SH-SY5Y (cell line): Measurements from ENCODE around the gene FTCD.

ENCODE experiments used
- GATA2 ChIP-seq: IDR thresholded peaks from 2 replicates; pipeline ENCODE4 v1.6.1; 2011; ENCODE audit warnings: mild to moderate bottlenecking, low read depth, low read length
- GATA3 ChIP-seq: IDR thresholded peaks from 2 replicates; pipeline ENCODE4 v1.6.1; 2011; ENCODE audit warnings: low read depth, mild to moderate bottlenecking, low read length, moderate library complexity

The FTCD gene

DNA sequence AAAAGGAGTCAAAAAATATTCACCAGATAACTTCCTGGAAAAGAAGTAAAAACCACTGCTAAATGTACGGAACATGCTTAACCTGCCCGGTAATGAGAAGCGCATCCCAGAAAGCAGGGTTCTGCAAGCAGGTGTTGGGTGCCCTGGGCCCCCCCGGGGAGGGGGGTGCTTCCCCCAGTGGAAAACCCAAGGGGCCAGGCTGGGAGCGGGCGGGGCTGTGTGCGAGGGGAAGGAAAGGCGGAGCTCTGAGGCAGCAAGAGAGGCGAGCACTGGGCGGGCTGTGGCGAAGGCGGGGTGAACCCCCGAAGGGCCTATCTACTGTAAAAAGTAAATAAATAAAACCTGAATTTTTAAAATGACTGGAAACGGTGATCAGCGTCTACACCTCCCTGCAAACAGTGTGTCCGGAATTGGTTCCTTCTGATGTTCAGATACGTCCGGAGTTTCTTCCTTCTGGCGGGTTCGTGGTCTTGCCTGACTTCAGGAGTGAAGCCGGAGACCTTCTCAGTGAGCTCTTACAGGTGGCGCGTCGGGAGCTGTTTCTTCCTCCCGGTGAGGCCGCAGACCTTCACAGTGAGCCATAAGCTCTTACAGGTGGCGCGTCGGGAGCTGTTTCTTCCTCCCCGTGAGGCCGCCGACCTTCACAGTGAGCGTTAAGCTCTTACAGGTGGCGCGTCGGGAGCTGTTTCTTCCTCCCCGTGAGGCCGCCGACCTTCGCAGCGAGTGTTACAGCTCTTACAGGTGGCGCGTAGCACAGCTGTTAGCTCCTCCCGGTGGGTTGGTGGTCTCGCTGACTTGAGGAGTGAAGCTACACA, 13.4 kb downstream of the FTCD start:
- TF ChIP-seq GATA3, result no peak
- TF ChIP-seq GATA2, result no peak

DNA sequence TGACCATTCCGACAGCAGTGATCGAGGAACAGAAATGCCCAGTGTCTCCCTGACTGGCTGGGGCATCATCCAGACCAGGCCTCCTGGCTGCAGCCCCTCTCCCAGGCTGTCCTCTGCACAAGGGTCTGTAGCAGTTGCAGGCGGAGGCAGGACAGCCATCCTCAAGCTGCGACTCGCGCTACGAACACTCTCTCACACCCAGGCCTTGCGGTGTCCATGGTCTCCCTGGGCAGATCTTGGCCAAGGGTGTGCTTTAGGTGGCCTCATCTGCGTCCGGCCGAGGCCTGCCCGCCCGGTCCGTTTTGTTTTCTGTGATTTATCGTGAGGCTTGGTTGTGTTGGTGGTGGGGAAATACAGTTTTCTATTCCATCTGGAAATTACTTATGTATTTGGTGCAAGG, 15.7 kb downstream of the FTCD start:
- TF ChIP-seq GATA2 (no peak), GATA3 (no peak)

DNA sequence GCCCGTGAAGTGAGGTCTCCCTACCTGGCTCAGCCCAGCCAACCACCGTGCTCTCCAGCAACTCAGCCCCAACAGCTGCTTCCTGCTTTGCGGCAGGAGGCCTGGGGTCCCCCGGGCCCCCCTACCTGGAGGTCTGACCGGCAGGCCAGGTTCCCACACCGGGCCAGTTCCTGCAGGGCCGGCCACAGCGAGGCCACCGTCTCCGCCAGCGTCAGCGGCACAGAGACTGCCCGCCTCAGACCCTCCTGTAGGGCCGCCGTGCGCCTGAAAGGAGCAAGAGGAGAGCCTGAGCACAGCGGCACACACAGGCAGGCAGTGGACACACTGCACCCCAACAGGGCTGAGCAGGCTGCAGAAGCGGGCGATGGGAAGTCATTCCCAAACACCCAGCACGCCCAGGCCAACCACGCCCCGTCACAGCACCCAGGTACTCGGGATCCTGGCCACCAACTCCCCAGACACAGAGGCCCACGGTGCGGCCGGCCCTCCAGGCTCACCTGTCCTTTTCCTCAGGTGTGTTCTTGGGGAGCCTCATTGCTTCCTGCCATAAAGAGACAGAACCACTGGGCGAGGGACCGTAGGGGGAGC, 16.9 kb downstream of the FTCD start:
- TF ChIP-seq GATA2 (no peak), GATA3 (no peak)

DNA sequence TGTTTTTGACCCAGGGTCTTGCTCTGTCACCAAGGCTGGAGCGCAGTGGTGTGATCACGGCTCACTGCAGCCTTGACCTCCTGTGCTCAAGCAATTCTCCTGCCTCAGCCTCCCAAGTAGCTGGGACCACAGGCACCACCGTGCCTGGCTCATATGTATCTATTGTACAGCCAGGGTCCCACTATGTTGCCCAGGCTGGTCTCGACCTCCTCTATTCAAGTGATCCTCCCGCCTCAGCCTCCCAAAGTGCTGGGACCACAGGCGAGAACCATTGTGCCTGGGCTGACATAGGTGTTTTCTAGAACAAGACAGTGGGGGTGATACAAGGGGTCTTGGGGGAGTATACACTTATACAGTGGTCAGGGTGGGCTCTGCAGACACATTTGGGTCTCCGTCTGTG, 17.5 kb downstream of the FTCD start:
- TF ChIP-seq GATA3 (no peak), GATA2 (no peak)

DNA sequence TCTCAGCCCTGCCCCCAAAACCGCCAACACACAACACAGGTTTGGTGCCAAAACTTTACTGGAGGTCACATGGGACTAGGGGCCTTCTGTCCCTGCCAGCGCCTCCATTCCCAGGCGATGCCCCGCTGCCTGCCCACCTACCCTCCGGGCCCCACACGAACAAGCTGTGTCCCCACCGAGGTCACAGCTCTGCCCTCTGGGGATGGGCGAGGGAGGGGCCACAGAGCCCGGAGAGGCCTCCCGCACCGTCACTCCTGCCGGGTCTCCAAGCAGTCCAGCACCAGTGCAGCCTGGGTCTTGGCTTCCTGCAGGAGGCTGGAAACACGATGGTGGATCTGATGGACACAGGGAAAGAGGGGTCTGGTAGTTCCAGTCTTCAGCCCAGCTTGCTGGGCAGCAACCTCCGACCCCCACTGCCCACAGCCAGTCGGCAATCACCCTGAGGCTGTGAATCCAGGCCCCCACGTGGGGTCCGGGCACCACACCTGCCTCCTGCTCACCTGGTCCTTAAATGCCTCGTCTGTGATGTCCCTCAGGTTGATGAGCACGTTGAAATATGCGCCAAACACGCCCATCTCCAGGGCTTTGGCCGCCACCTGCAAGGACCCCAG, 18.5 kb downstream of the FTCD start:
- TF ChIP-seq GATA2 (no peak), GATA3 (no peak)

DNA sequence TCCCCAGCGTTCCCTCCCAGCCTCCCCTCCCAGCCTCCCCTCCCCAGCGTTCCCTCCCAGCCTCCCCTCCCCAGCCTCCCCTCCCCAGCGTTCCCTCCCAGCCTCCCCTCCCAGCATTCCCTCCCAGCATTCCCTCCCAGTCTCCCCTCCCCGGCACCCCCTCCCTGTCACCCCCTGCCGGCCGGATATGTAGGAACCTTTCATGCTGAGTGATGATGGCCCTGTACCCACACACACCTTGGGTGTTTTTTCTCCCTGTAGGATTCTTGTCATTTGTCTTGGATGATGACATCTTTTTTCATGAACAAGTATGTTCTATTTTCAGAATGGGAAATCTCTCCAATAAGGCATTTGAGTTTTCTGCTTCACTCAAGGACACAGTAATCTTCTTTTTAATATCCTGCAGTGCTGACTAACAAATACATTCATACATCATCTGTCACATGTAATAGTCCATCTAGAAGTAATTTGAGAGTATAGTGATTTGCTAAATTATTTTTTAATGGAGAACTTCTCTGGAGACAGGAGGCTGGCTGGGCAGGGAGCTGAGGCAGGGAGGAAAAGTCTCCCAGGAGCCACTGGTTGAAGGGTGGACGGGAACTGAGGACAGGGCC, 19.5 kb downstream of the FTCD start:
- TF ChIP-seq GATA3 (no peak), GATA2 (no peak)

DNA sequence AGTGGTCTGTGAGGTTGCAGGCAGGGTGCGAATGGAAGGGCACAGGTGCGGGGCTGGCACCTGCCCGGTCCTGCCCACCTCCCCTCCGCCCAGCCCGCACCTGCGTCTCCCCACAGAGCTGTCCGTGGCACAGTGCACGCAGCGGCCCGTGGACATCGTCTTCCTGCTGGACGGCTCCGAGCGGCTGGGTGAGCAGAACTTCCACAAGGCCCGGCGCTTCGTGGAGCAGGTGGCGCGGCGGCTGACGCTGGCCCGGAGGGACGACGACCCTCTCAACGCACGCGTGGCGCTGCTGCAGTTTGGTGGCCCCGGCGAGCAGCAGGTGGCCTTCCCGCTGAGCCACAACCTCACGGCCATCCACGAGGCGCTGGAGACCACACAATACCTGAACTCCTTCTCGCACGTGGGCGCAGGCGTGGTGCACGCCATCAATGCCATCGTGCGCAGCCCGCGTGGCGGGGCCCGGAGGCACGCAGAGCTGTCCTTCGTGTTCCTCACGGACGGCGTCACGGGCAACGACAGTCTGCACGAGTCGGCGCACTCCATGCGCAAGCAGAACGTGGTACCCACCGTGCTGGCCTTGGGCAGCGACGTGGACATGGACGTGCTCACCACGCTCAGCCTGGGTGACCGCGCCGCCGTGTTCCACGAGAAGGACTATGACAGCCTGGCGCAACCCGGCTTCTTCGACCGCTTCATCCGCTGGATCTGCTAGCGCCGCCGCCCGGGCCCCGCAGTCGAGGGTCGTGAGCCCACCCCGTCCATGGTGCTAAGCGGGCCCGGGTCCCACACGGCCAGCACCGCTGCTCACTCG, 23.3 kb downstream of the FTCD start:
- TF ChIP-seq GATA2 (no peak), GATA3 (no peak)

DNA sequence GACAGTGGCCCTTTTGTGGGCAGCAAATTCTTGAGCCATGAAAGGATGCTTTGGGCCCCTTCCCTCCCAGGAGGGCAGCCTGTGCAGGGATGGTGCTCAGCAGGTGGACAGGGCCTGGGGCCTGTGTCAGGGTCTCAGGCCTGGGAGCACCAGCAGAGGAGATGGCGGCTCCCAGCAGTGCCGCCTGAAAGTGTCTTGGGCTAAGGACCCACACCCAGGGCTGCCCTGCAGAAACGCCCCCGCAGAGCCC, 23.9 kb downstream of the FTCD start:
- TF ChIP-seq GATA3 (no peak), GATA2 (no peak)

DNA sequence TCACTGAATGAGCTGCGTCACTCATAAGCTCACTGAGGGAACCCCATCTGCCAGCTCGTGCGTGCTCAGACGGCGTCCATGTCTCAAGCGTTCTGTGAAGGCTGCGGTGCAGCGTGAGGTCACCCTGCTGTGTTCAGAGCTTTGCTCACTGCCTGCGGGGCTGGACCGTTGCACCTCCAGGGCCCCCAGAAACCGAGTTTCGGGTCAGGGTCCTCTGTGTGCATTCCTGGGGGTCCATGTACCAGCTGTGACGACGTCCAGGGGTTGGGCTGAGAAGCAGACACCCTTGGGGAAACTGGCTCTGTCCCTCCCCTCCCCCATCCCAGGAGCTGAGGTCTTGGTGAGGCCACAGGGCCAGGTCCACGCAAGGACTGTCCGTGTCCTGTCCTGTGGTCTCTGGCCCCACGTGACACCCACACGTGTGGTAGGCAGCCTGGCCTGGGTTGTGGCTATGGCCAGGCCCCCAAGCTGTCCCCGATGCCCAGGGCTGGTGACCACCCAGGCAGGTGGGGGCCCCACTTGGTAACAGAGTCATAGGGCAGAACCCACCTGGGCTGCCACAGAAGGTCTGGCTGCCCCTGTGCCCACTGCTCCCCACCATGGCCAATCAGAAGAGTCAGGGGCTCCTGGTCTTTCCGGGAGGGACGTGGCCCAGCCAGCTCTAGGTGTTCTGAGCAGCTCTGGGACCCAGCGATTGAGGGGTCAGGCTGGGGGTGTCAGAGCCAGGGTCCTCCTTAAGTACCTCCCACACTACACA, 24.4 kb downstream of the FTCD start:
- TF ChIP-seq GATA2, result no peak
- TF ChIP-seq GATA3, result no peak

DNA sequence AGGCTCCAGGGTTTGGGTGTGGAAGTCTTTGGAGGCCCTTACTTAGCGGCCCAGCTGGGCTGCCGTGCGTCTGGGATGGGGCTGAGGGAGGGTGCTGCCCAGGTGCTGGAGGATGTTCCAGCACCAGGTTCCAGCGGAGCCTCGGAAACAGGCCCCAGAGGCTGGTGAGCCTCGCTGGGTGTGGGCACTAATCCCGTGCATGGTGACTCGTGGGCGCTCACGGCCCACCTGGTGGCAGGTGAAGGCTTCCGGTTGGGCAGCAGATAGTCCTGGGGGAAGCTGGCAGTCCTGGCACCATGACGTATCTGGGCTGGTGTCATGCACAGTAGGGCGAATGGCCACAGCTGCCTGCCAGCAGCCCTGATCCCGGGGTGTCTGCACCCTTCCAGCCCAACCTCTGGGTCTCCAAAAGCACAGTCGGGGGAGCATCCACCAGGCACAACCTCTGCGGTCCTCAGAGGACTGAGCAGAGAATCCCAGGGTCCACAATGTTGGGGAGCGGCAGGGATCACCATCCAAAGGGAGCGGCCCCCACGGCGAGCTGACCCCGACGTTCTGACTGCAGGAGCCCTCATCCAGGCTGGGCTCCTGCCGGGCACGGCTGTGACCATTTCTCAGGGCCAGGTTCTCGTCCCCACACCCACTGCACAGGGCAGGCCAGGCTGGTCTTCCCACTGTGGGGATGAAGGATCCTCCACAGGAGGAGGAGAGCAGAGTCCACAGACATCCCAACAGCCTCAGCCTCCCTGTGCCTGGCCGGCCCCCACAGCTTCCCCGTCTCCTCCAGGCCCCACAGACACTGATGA, 25.3 kb downstream of the FTCD start:
- TF ChIP-seq GATA3 (no peak), GATA2 (no peak)

DNA sequence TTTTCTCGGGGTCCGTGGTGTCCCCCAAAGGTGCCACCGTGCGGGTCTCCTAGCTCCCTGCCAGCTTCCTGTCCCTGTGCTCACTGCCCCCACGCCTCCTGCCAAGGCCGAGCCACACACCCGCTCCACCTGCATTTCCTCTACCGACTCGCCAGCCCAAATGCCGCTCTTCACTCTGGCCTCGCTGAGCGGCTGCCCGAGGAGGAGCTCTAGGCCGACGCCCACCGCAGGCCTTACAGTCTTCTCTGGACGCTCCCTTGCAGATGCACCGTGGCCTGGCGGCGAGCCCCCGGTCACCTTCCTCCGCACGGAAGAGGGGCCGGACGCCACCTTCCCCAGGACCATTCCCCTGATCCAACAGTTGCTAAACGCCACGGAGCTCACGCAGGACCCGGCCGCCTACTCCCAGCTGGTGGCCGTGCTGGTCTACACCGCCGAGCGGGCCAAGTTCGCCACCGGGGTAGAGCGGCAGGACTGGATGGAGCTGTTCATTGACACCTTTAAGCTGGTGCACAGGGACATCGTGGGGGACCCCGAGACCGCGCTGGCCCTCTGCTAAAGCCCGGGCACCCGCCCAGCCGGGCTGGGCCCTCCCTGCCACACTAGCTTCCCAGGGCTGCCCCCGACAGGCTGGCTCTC, 26.3 kb downstream of the FTCD start:
- TF ChIP-seq GATA2, result no peak
- TF ChIP-seq GATA3, result no peak
